HuH-7.5 (cell line): Measurements from ENCODE around the gene SLC25A22.

Source experiments
- DNase-seq: peaks from one replicate; pipeline ENCODE4 v3.0.0; 2011; ENCODE audit warnings: low spot score

Gene SLC25A22

GRCh38 chr11:788953-789940 lies 8.8 kb downstream of the SLC25A22 start:
- no peak for DNase-seq

DNA sequence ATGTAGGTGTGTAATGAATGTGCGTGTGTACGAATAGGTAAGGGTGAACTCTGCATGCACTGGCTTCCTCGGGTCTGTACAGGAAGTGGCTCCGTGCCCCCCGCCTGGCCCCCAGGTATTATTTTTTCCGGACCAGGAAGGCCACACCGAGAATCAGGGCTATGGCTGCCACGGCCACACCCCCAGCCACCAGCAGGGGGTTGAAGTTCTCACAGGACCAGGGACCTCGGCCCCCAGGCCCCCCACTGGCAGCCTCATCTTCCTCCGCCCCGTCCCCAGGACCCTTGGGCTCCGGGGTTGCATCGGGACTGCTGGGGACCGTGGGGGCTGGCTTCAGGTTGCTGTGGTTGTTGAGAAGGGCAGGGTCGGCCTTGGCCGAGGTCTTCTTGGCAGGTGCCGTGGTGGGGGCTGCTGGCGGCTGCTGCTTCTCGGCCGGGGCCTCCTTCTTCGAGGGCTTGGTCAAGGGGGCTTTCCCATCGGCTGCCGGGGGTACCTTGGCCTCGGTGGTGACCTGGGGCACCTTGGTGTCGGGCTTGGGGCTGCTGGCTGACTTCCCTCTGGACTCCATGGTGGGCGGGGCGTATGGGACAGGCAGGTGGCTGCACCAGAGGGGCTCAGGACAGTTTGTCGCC lies 10.0 kb downstream of the SLC25A22 start:
- DNase-seq, result no peak

GRCh38 chr11:787084-787675 lies 10.9 kb downstream of the SLC25A22 start:
- DNase-seq, result no peak

- no peak for DNase-seq
Observed at GRCh38 chr11:786235-787083, 11.6 kb downstream of the SLC25A22 start.

GRCh38 chr11:783581-784015 lies 14.5 kb downstream of the SLC25A22 start:
- no peak for DNase-seq

DNA sequence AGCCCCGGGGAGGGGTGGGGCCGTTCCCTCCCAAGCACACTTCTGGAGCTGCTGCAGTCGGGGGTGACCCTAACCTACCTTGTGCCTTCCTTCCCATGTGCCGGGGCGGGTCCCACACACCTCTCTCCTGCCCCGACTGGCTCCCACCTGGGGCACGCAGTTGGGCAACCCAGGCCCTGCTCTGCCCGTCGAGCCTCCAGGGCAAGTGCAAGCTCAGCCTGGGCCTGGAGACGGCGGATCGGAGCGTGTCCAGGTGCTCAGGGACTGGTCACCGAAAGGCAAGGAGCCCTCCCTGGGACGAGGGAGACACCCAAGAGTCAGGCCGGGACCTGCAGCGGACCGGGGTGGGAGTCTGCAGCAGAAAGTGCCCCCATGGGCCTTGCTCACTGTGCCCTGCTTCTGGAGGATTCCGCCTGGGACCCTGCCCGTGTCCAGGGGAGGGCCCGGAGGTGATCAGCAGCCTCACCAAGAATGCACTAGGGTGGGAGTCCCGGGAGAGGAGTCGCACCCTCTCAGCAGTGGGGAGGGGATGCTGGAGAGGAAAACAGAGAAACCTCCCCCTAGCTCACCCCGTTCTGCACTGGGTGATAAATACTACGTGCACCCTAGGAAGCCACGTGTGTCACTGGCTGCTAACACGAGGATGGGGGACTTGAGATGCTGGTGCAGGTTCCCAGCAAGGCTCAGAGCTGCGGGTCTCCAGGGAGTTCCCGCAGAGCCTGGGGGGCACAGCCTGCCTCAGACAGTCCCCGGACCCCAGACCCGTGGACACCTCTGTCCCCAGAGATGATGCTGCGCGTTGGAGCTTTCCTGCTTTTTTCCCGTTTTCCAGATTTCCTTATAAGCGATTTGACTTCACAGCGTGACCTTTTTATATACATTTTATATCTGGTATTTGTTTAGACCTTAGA lies 15.6 kb downstream of the SLC25A22 start:
- DNase-seq, result no peak

DNA sequence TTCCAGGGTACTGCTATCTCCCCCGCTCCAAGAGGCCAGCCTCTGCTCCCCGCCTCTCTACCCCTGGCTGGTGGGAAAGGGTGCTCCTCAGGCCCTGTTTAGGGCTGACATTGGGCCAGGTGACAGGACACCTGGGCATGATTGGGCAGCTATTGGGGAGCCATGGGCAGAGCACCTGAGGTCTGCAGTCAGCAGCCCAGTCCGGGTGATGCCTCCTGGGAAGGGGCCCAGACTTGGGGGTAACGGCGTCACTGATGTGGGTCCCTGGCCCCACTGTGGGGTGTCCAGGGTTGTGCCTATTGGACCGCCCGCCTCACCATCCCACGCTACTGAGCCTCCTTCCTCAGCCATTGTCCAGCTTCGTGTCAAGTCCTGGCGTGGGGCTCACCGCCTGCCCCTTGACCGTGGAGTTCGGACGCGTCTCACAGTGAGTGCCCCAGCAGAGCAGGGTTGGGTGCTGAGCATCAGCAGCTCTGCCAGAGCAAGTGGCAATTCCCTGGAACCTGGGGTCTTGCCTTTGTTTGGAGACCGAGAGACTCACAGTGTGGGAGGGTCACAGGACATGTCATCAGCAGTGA lies 18.0 kb downstream of the SLC25A22 start:
- DNase-seq, result no peak

- DNase-seq, result no peak
Observed at GRCh38 chr11:778976-779954, 18.8 kb downstream of the SLC25A22 start.

GRCh38 chr11:777288-778255 lies 20.5 kb downstream of the SLC25A22 start, which contains the start of gene GATD1:
Gene GATD1 (minus strand): TSS chr11:777487. CDS start chr11:777462, 25 bp downstream.
- peak; percentile 99 for DNase-seq

DNA sequence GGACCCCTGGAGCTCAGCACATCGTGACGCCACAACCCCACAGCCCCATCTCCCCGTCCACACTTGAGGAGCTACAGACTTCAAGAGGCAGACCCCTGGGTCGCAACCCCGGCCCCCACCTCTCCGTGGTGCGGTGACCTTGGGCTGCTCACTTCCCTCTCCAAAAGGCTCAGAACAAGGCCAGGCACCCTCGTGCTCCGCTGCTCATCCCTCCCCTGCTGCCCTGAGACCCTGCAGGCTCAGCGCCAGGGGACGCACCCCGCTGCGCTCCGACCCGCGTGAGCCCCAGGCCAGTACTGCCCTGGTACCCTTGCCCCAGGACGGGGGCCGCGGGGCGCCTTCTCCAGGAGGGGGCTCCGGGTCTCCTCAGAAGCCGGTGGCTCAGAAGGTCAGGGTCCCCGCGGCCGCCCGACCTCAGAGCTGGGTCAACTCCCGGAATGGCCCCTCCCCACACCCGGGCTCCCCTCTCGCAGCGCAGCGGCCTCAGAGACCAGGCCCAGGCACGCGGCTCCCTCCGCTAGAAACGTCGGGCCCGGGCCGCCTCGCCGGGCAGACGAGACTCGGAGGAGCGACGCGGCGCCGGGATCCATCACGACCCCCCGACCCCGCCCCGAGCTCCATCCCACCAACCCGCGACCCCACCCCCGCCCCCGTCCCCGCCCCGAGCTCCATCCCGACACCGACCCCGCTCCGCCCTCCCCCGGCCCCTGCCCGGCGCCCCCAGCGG lies 21.4 kb downstream of the SLC25A22 start:
- DNase-seq, result peak; percentile 86

- DNase-seq, result no peak
Observed at GRCh38 chr11:776263-776560, 21.9 kb downstream of the SLC25A22 start.

DNA sequence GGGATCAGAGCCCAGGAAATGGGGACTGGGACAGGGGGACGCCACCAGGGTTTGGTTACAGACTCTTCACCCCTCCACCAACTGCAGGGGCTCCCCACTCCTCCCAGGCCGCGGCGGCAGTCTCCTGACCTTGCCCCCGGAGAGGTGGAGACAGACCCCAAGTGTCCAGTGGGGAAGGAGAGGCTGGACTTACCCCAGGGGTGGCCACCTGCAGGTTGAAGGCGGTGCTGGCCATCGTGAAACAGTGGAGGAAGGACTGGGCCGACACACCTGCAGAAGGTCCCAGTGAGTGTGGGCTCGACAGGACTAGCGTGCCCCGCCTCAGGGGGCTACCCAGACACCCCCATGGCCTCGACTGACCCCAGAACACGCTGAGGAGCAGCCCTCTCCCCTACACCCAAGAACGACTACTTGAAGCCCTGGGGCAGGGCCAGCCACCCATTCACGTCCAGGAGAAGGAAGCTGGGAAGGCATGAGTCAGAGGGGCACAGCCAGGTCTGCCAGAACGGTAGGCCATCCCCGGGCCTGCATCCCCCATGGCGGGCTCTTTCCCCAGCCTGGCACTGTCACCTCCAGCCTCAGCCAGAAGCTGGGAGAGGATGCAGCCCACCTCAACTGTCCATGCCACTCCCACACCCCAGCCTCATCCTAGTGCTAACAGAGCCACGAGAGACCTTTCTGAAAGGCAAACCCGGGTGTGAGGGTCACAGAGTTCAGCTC lies 23.0 kb downstream of the SLC25A22 start:
- DNase-seq, result no peak

- DNase-seq, result no peak
Observed at GRCh38 chr11:773830-774229, 24.3 kb downstream of the SLC25A22 start.

DNA sequence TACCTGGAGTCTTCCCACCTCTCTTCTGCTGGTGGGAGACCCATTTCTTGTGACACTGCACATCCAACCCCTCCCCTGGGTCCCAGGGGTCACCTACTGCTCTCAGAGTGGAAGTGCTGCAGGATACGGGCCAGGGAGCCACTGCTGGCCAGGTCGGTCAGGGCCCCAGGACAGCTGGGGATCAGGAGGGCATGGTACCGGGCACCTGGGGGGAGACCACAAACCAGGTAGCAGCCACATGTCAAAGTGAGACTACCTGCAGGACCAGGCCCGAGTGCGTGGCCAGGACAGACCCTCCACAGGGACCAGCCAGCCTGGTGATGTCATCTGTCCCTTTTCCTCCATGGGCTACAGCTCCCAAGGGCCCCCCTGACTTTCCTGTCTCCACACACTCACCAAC lies 24.7 kb downstream of the SLC25A22 start:
- DNase-seq, result no peak

- DNase-seq, result no peak
Observed at GRCh38 chr11:772429-773390, 25.4 kb downstream of the SLC25A22 start.
